Erythroblast (primary cell): ENCODE data around the gene FGF22.

Source experiments
- GATA1 ChIP-seq: IDR thresholded peaks from 2 replicates; pipeline ENCODE4 v1.6.1; 2011; ENCODE audit warnings: low read depth, mild to moderate bottlenecking, control low read depth, low read length, moderate library complexity
- POLR2A ChIP-seq: IDR thresholded peaks from 2 replicates; pipeline ENCODE4 v1.6.1; 2011; ENCODE audit warnings: mild to moderate bottlenecking, low read length

DNA sequence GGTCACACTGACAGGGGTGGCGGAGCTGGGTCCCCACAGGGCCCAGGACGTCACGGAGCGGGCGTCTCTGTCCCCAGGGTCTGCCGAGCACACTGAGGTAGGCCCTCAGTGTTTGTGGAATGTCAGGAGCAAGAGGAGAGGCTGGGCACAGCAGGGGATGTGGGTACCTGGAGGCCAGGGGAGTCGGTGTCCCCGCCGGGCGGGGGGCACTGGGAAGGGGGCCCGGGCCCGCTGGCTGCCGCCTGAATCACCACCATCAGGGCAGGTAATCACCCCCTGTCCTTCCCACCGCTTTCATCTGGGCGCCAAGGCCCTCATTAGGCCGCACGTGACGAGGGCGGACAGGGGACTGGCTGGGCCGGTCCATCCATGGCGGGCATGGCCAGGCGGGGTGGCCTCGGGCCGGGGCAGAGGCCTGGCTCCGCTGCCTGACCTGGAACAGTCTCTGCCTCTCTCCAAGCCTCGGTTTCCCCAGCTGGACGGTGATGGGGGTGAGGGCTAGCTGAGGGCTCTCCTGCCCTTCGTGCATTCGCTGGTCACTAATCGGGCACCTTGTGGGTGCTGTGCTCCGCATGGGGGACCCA is 1.0 kb downstream of the FGF22 start:
- TF ChIP-seq POLR2A, result no peak
- TF ChIP-seq GATA1, result no peak
